SK-N-SH (cell line): ENCODE measurements around the gene CGN. TPM values are rescaled to one million over a fixed set of nuclear protein-coding genes. Genes with fewer than 3 reads are reported as not detected.

Source experiments
- CTCF ChIA-PET: fragments of 300-600, 350-600 bp; formaldehyde crosslinking; extraction: SDS; loops from one replicate; lab custom pipeline; 2021; lab: Yijun Ruan, JAX
- POLR2A ChIA-PET: fragments of 350-600 bp; sonication (Branson Sonifier 250); formaldehyde crosslinking; extraction: SDS; loops from one replicate; lab custom pipeline; 2020; ENCODE audit warnings: antibody characterized with exemption, inconsistent platforms; lab: Yijun Ruan, JAX
- DNase-seq: peaks from one replicate; pipeline ENCODE4 v3.0.0; 2012
- H2AFZ ChIP-seq: fragments of 200-600 bp; sonication (generic); 2 replicates; pipeline ENCODE4 v1.8.1; 2016; ENCODE audit warnings: antibody characterized with exemption, mild to moderate bottlenecking, low read depth
- H3F3A ChIP-seq: fragments of 200-600 bp; sonication (generic); replicated peaks from 2 replicates; pipeline ENCODE3; 2016; ENCODE audit warnings: antibody characterized with exemption, mild to moderate bottlenecking; ENCODE audit not compliant: insufficient read depth
- H3K27ac ChIP-seq, 2 experiments: fragments of 200-500 bp in 1 of 2; fragments of 200-600 bp in 1 of 2; sonication (Bioruptor generic) in 1 of 2; sonication (generic), shearing (Covaris generic) in 1 of 2; 2 replicates each; pipeline versions ENCODE4 v1.5.1 to v1.6.1; 2014 to 2016; ENCODE audit warnings: low read depth in 2 of 2, inconsistent platforms in 1 of 2, low read length in 1 of 2, mild to moderate bottlenecking in 1 of 2, mixed read lengths in 1 of 2
- H3K27me3 ChIP-seq: fragments of 200-600 bp; sonication (generic), shearing (Covaris generic); 2 replicates; pipeline ENCODE4 v1.6.1; 2016; ENCODE audit warnings: mixed run types; ENCODE audit not compliant: insufficient read depth
- H3K36me3 ChIP-seq, 2 experiments: fragments of 200-500 bp in 1 of 2; fragments of 200-600 bp in 1 of 2; sonication (Bioruptor generic) in 1 of 2; sonication (generic) in 1 of 2; replicated peaks in 1 of 2; 2 replicates each; pipeline versions ENCODE3 to v1.5.1; 2014 to 2016; ENCODE audit warnings: low read length in 1 of 2, mild to moderate bottlenecking in 1 of 2; ENCODE audit not compliant: insufficient read depth in 2 of 2, control insufficient read depth in 1 of 2
- H3K4me1 ChIP-seq, 2 experiments: fragments of 200-500 bp in 1 of 2; fragments of 200-600 bp in 1 of 2; sonication (Bioruptor generic) in 1 of 2; sonication (generic), shearing (Covaris generic) in 1 of 2; 2 replicates each; pipeline versions ENCODE4 v1.5.1 to v1.6.1; 2014 to 2016; ENCODE audit warnings: low read depth in 1 of 2, low read length in 1 of 2, mixed run types in 1 of 2; ENCODE audit not compliant: insufficient read depth in 2 of 2, control insufficient read depth in 1 of 2
- H3K4me2 ChIP-seq: fragments of 200-600 bp; sonication (generic), shearing (Covaris generic); 2 replicates; pipeline ENCODE4 v1.6.1; 2017; ENCODE audit warnings: mixed run types
- H3K4me3 ChIP-seq, 2 experiments: fragments of 200-500 bp in 1 of 2; fragments of 200-600 bp in 1 of 2; sonication (Bioruptor generic) in 1 of 2; sonication (generic), shearing (Covaris generic) in 1 of 2; 2 replicates each; pipeline versions ENCODE4 v1.5.1 to v1.8.1; 2014 to 2016; ENCODE audit warnings: low read depth in 2 of 2, inconsistent platforms in 1 of 2, low read length in 1 of 2, mild to moderate bottlenecking in 1 of 2, mixed read lengths in 1 of 2, moderate library complexity in 1 of 2
- H3K79me2 ChIP-seq: fragments of 200-600 bp; sonication (generic); 2 replicates; pipeline ENCODE4 v1.8.1; 2017; ENCODE audit warnings: mild to moderate bottlenecking; ENCODE audit not compliant: insufficient read depth
- H3K9ac ChIP-seq: fragments of 200-600 bp; sonication (generic); 2 replicates; pipeline ENCODE4 v1.6.1; 2017; ENCODE audit warnings: mixed run types
- H3K9me2 ChIP-seq: fragments of 200-600 bp; sonication (generic); 2 replicates; pipeline ENCODE4 v1.6.1; 2017; ENCODE audit warnings: mixed run types
- H3K9me3 ChIP-seq: fragments of 200-600 bp; sonication (generic); 2 replicates; pipeline ENCODE4 v1.6.1; 2017; ENCODE audit warnings: mixed run types, mild to moderate bottlenecking, moderate library complexity
- H4K20me1 ChIP-seq: fragments of 200-600 bp; sonication (generic); 2 replicates; pipeline ENCODE4 v1.6.1; 2017; ENCODE audit warnings: mild to moderate bottlenecking, mixed run types; ENCODE audit not compliant: insufficient read depth
- CHD2 ChIP-seq: fragments of 150-350 bp; IDR thresholded peaks from 2 replicates; pipeline ENCODE4 v1.6.1; 2018; ENCODE audit warnings: low read length; ENCODE audit not compliant: partially characterized antibody
- ELF1 ChIP-seq: IDR thresholded peaks from 2 replicates; pipeline ENCODE4 v1.4.0; 2012
- EP300 ChIP-seq, 2 experiments: IDR thresholded peaks; 2 replicates each; pipeline versions ENCODE4 v1.4.0 to v1.6.1; 2012; ENCODE audit warnings: borderline replicate concordance in 1 of 2, low read depth in 1 of 2, low read length in 1 of 2
- EZH2phosphoT487 ChIP-seq: fragments of 200-600 bp; sonication (generic); IDR thresholded peaks from 2 replicates; pipeline ENCODE4 v1.6.1; 2017; ENCODE audit warnings: low read depth, mixed run types, mild to moderate bottlenecking, antibody characterized with exemption, moderate library complexity, borderline replicate concordance
- FOXJ3 ChIP-seq: sonication (generic); formaldehyde crosslinking; IDR thresholded peaks from 2 replicates; pipeline ENCODE4 v1.5.1; 2020; ENCODE audit warnings: mild to moderate bottlenecking, missing genetic modification reagents
- MEF2A ChIP-seq: IDR thresholded peaks from 2 replicates; pipeline ENCODE4 v1.4.0; 2012; ENCODE audit warnings: low read depth, borderline replicate concordance
- NRF1 ChIP-seq: IDR thresholded peaks from 2 replicates; pipeline ENCODE4 v1.6.1; 2012; ENCODE audit warnings: low read depth, mild to moderate bottlenecking, low read length
- RAD21 ChIP-seq: IDR thresholded peaks from 2 replicates; pipeline ENCODE4 v1.6.1; 2012; ENCODE audit warnings: mild to moderate bottlenecking, low read length
- RFX5 ChIP-seq: IDR thresholded peaks from 2 replicates; pipeline ENCODE4 v1.6.1; 2012; ENCODE audit warnings: mild to moderate bottlenecking, improper control_type of control experiment, low read length
- TCF12 ChIP-seq: IDR thresholded peaks from 2 replicates; pipeline ENCODE4 v1.4.0; 2012
- TEAD4 ChIP-seq: IDR thresholded peaks from 2 replicates; pipeline ENCODE4 v1.4.0; 2012; ENCODE audit warnings: mild to moderate bottlenecking, borderline replicate concordance; ENCODE audit not compliant: insufficient read depth
- USF2 ChIP-seq: fragments of 150-350 bp; IDR thresholded peaks from 2 replicates; pipeline ENCODE4 v1.6.1; 2017; ENCODE audit warnings: antibody characterized with exemption, low read length, low read depth, borderline replicate concordance
- YY1 ChIP-seq: IDR thresholded peaks from 2 replicates; pipeline ENCODE4 v1.4.0; 2012; ENCODE audit warnings: low read depth, mild to moderate bottlenecking
- WGBS: methylation state at CpG from one replicate; pipeline ENCODE4 v1.1.6; 2017; ENCODE audit warnings: low lambda C conversion rate; 5-methylcytosine and 5-hydroxymethylcytosine counted together
- polyA plus RNA-seq, 3 experiments: library from polyadenylated mRNA; depleted of rRNA; stranded (reverse); fragments of >200 nt; gene quantifications; 2 replicates each; pipeline ENCODE4 v1.2.3, GENCODE V29; 2012
- TF ChIP-seq, protein P1 (sequence below): fragments of 200-600 bp; sonication (generic); IDR thresholded peaks from 2 replicates; pipeline ENCODE4 v1.6.1; 2017; ENCODE audit warnings: antibody characterized with exemption, mild to moderate bottlenecking, moderate library complexity

Gene CGN
- polyA plus RNA-seq, 1 of the 3 experiments (the other 2 are of a cell fraction), result 0.36 TPM

DNA sequence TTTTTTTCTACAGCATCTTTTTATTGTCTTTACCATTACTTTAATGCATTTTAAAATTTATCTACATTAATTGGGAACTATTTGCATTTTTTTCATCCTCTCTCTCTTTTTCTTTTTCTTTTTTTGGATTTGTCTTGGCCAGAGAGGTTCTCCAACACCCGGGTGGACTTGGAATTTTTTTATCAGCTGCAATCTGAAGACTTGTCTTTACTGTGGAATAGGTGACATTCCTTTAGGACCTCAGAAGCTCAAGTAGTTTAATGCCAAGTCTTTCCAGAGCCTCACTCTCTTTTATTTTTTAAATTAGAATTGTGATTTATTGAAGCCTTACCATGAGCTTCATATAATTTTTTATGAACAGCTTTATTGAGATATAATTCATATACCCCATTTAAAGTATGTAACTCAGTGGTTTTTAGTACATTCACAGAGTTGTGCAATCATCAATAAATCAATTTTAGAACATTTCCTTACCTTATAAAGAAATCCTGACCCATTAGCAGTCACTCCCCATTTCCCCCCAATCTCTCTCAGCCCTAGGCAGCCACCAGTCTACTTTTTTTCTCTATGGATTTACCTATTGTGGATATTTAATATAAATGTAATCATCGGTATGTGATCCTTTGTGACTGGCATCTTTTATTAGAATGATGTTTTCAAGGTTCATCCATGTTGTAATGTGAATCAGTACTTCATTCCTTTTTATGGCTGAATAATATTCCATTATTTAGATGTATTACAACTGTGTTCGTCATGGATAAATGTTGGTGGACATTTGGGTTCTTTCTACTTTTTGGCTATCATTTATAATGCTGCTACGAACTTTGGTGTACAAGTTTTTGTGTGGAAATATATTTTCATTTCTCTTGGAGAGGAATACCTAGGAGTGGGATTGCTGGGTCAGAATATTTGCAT is 35.1 kb downstream of the CGN start:
- no peak for DNase-seq
- H3K27ac ChIP-seq, result peak overlapping the region; percentile 29 to 73; a peak in 3 of 4 replicates
- TF ChIP-seq FOXJ3 (CRISPR knock-in tag) (no peak), TCF12 (no peak), MEF2A (no peak), EP300 (IDR thresholded peaks at IDR 0.05; ENCODE audit: borderline replicate concordance in 1 of 2, low read depth in 1 of 2, low read length in 1 of 2) (no peak), CHD2 (no peak), USF2 (no peak), NRF1 (no peak), RAD21 (no peak), TEAD4 (no peak), RFX5 (no peak), ELF1 (no peak), YY1 (no peak), EZH2phosphoT487 (no peak)
- TF ChIP-seq, protein P1, sequence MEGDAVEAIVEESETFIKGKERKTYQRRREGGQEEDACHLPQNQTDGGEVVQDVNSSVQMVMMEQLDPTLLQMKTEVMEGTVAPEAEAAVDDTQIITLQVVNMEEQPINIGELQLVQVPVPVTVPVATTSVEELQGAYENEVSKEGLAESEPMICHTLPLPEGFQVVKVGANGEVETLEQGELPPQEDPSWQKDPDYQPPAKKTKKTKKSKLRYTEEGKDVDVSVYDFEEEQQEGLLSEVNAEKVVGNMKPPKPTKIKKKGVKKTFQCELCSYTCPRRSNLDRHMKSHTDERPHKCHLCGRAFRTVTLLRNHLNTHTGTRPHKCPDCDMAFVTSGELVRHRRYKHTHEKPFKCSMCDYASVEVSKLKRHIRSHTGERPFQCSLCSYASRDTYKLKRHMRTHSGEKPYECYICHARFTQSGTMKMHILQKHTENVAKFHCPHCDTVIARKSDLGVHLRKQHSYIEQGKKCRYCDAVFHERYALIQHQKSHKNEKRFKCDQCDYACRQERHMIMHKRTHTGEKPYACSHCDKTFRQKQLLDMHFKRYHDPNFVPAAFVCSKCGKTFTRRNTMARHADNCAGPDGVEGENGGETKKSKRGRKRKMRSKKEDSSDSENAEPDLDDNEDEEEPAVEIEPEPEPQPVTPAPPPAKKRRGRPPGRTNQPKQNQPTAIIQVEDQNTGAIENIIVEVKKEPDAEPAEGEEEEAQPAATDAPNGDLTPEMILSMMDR, result no peak
- peaks cover 47% of the 10 kb centered on the region for H3F3A ChIP-seq
- no peaks in the 10 kb centered on the region for H3K9me3 ChIP-seq
- ChIA-PET CTCF (interaction anchor here (0.8 to 1.5 kb wide), 3 partner anchors 11 to 48 kb away, joined by 3 to 6 read pairs (median 4); no protein-coding TSS in a partner anchor), POLR2A (no interaction called here)
- H3K27me3 ChIP-seq, result no peaks in the 10 kb centered on the region
- no peaks in the 10 kb centered on the region for H3K36me3 ChIP-seq
- peaks cover 16% of the 10 kb centered on the region; the same call in 1 of the 2 replicates for H4K20me1 ChIP-seq
- no peaks in the 10 kb centered on the region for H3K9me2 ChIP-seq
- peak overlapping the region; percentile 74; the same call in 1 of the 2 replicates for H3K4me2 ChIP-seq
- peaks cover 17 to 48% of the 10 kb centered on the region in 2 experiments; a peak in 3 of 4 replicates for H3K4me1 ChIP-seq
- H3K4me3 ChIP-seq, result no peak overlapping the region
- no peak overlapping the region for H2AFZ ChIP-seq
- peaks cover 92% of the 10 kb centered on the region for H3K79me2 ChIP-seq
- H3K9ac ChIP-seq, result peak overlapping the region; percentile 9; the same call in 1 of the 2 replicates
- 77% methylated on average over 4 of the region's 4 CpGs for WGBS
